DMS114 treated with DMSO at 0.1 percent for 48 hours (cell line): Measurements from ENCODE around the gene PLA2G7.
"Not testable (repeated sequence)": the region's sequence is repeated elsewhere in the genome, so short reads cannot be mapped to it uniquely, and the experiment has no call there.

ENCODE experiments used
- DNase-seq: peaks from one replicate; lab custom pipeline; 2025; ENCODE audit not compliant: unreplicated experiment; lab: John Stamatoyannopoulos, UW

The PLA2G7 gene

GRCh38 chr6:46734867-46735719 lies at the start of gene PLA2G7:
PLA2G7 (minus strand) TSS chr6:46735375; CDS start chr6:46722891, 12,484 bp downstream.
- DNase-seq, result peak; percentile 10

DNA sequence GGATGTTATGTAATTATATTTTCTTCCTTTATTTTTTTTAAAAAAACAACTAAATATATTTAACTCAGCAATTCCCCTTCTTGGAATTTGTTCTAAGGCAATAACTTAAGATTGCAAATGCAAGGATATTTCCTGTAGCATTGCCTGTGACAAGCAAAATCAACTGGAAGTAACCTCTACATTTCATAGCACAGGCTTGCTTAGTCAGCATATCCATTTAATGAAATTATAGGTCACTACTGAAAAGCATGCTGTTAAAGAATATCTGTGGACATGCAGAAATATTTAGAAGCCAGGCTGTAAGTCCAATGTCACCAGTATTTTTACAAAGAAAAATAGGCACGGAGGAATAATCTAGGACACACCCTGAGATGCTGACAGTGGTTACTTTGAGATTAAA lies 49.4 kb upstream of the PLA2G7 start:
- no peak for DNase-seq

GRCh38 chr6:46781478-46782378 lies 46.6 kb upstream of the PLA2G7 start:
- peak; percentile 77 for DNase-seq

- no peak for DNase-seq
These were observed 42.5 kb upstream of the PLA2G7 start for GRCh38 chr6:46777476-46778346.

- no peak for DNase-seq
These were observed 41.0 kb upstream of the PLA2G7 start for GRCh38 chr6:46776070-46776712.

- not testable (repeated sequence) for DNase-seq
These were observed 39.6 kb upstream of the PLA2G7 start for GRCh38 chr6:46774736-46775135.

GRCh38 chr6:46773201-46773855 lies 38.2 kb upstream of the PLA2G7 start:
- no peak for DNase-seq

DNA sequence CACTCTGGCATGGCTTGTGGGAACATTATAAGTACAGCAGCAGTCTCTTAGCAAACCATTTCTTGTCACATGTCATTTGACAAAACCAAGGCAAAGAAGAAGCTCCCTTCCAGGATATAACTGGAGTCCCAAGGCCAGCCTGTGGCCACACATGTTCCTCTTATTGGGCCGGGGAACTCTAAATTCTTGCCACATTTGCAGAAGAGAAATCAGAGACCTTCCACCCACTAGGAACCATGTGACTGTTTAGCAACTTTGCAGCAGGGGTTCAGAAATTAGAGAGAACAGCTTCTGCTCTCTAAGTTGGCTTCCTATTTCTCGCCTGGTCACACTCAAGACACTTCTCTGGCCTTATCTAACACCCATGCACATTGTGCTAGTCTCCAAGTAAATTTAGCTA lies 37.6 kb upstream of the PLA2G7 start:
- DNase-seq, result no peak

DNA sequence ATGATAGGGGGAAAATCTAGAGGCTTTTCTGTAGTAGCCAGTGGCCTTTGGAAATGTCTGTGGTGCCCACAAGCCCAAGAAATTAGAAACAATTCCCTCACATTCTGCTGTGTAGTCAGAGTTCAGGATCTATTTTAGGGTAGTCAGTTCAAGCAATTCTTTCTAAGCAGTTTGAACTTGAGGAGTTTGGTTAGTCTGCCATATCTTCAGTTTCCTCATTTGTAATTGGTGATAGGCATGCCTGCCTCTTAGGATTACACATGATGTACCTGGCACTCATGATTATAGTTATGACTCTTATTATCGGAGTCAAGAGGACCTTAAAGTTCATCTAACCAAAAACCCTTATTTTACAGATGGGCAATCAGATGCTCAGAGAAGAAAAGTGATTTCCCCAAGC lies 36.8 kb upstream of the PLA2G7 start:
- no peak for DNase-seq

GRCh38 chr6:46764961-46765360 lies 29.8 kb upstream of the PLA2G7 start:
- no peak for DNase-seq

DNA sequence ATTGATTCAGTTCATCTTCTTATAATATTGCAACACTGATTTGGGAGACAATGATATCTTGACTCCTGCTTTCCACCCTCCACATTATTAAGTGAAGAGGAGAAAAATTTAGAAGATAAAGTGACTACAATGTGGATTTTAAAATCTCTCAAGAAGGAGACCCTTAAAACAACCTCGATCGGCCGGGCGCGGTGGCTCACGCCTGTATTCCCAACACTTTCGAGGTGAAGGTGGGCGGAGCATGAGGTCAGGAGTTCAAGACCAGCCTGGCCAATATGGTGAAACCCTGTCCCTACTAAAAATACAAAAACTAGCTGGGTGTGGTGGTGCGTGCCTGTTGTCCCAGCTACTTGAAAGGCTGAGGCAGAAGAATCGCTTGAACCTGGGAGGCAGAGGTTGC lies 29.1 kb upstream of the PLA2G7 start:
- DNase-seq, result not testable (repeated sequence)

DNA sequence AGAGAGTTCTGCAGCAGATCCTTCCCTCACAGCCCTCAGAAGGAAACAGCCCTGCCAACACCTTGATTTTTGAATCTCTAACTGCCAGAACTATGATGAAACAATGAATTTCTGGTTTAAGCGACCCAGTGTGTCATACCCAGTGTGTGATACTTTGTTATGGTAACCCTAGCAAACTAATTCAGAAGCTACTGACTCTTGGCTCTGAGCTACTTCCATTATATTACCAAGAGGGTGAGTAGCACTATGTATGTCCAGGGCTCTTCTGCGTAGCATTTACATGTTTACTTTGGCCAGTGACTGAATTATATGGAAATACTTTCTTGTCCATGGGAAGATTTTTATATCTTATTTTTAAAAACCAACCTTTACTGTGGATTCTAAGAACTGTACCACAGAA lies 28.3 kb upstream of the PLA2G7 start:
- no peak for DNase-seq

GRCh38 chr6:46760925-46761324 lies 25.8 kb upstream of the PLA2G7 start:
- DNase-seq, result no peak

- no peak for DNase-seq
These were observed 24.0 kb upstream of the PLA2G7 start for GRCh38 chr6:46758960-46759753.

GRCh38 chr6:46757214-46757596 lies 22.0 kb upstream of the PLA2G7 start:
- DNase-seq, result no peak

DNA sequence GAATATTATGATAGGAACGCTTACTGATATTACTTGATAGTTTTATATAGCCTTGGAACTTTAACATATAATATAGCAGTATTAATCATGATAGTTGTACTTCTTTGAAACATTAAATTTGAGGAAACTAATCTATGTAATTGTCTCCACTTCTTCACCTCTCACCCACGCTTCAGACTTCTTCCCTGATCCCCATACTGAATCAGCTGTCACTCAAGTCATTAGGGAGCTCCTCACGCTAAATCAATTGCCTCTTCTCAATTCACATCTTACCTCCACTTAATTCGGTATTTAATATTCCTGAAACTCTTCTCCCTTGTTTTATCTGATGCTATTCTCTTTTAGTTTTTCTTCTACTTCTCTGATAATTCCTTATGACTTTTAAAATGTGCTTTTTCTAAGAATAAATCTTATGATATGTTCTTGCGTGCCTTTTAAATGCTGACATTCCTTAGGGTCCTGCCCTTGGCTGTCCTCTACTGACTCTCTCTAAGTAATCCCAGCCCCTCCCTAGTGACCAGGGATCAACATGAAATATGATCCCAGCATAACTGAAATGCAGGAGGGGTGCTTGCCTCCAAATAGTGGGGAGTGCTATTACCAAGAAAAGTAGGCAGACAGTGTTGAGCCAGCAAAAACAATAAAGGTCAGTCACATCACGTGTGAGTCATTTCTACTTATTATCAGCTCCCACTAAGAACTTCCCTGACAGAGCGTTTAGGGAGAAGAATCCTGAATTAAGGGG lies 21.5 kb upstream of the PLA2G7 start:
- DNase-seq, result no peak

DNA sequence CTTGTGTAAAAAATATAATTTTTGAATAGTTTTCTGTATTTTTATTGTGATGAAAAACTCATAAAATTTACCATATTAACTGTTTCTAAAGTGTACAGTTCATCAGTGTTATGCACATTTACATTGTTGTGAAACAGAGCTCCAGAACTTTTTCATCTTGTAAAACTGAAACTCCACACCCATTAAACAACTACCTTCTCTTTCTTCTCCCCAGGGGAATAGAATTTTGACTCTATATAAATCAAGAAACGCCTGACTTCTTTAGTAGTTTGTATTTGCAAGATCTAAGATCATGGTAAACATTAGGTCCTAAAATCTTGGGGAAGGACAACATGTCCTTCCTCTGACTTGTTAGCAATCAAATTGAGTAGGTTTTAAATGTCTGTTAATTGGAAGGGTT lies 20.7 kb upstream of the PLA2G7 start:
- no peak for DNase-seq

- DNase-seq, result no peak
These were observed 16.5 kb upstream of the PLA2G7 start for GRCh38 chr6:46751658-46752057.

GRCh38 chr6:46749731-46750130 lies 14.6 kb upstream of the PLA2G7 start:
- DNase-seq, result no peak
